A549 (cell line): ENCODE results near the gene PLS3.

Source experiments
- CTCF ChIP-seq: fragments of >200 bp; sonication (Bioruptor Twin); formaldehyde crosslinking; IDR thresholded peaks from 3 replicates; pipeline ENCODE4 v1.5.1; 2016
- EP300 ChIP-seq, 2 experiments: fragments of >200 bp; sonication (Bioruptor Twin); formaldehyde crosslinking; IDR thresholded peaks; 2 replicates in 1 of 2; 3 replicates in 1 of 2; pipeline ENCODE4 v1.6.1; 2016 to 2017
- HOXB13 ChIP-seq: fragments of 250-450 bp; sonication (Bioruptor Pico); IDR thresholded peaks from 2 replicates; pipeline ENCODE4 v1.5.0; 2020; ENCODE audit warnings: low read depth, mild to moderate bottlenecking, moderate library complexity
- MAX ChIP-seq: IDR thresholded peaks from 2 replicates; pipeline ENCODE4 v1.6.1; 2012
- POLR2A ChIP-seq: IDR thresholded peaks from 2 replicates; pipeline ENCODE4 v1.6.1; 2012; ENCODE audit warnings: mild to moderate bottlenecking, low read length
- RAD21 ChIP-seq, 2 experiments: fragments of >200 bp in 1 of 2; sonication (Bioruptor Twin) in 1 of 2; formaldehyde crosslinking in 1 of 2; IDR thresholded peaks in 1 of 2; conservative IDR thresholded peaks in 1 of 2; 2 replicates in 1 of 2; 3 replicates in 1 of 2; pipeline ENCODE4 v1.6.1; 2012 to 2018; ENCODE audit warnings: inconsistent platforms in 1 of 2
- RARB ChIP-seq: fragments of 250-450 bp; sonication (Bioruptor Pico); IDR thresholded peaks from 2 replicates; pipeline ENCODE4 v1.8.0; 2021; ENCODE audit warnings: mild to moderate bottlenecking, moderate library complexity
- RFX5 ChIP-seq: fragments of 450-650 bp; IDR thresholded peaks from 2 replicates; pipeline ENCODE4 v1.7.1; 2014; ENCODE audit warnings: antibody characterized with exemption, mild to moderate bottlenecking, moderate library complexity
- RNF2 ChIP-seq: fragments of 200-600 bp; sonication (generic); IDR thresholded peaks from 2 replicates; pipeline ENCODE4 v1.6.1; 2016; ENCODE audit warnings: low read depth, mild to moderate bottlenecking, antibody characterized with exemption, moderate library complexity, borderline replicate concordance

DNA sequence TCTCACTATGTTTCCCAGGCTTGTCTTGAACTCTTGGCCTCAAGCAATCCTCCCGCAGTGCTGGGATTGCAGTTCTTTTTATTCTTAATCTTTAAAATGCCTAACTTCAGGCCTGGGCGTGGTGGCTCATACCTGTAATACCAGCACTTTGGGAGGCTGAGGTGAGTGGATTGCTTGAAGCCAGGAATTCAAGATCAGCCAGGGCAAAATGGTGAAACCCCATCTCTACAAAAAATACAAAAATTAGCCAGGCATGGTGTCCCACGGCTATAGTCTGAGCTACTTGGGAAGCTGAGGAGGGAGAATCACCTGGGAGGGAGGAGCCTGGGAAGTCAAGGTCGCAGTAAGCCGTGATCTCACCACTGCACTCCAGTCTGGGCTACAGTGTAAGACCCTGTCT is 45.9 kb downstream of the PLS3 start:
- no peak for TF ChIP-seq CTCF
- TF ChIP-seq EP300 (IDR thresholded peaks at IDR 0.05) = no peak
- no peak for TF ChIP-seq HOXB13 (CRISPR knock-in tag)
- TF ChIP-seq RFX5 = no peak
- TF ChIP-seq POLR2A = no peak
- TF ChIP-seq RAD21 (conservative IDR thresholded peaks at IDR 0.05 in 1 of 2, IDR thresholded peaks at IDR 0.05 in 1 of 2) = no peak
- TF ChIP-seq RARB (CRISPR knock-in tag) = no peak
- TF ChIP-seq MAX = no peak
- TF ChIP-seq RNF2 = no peak
